SK-N-MC (cell line): ENCODE measurements around the gene LSR.

Source experiments
- DNase-seq: peaks from one replicate; pipeline ENCODE4 v3.0.0-alpha.2; 2011; ENCODE audit warnings: low read depth, low spot score
- H3K27ac ChIP-seq: fragments of 200-600 bp; sonication (generic); 2 replicates; pipeline ENCODE4 v1.5.1; 2016; ENCODE audit warnings: mixed run types
- H3K36me3 ChIP-seq: fragments of 200-600 bp; sonication (generic); 2 replicates; pipeline ENCODE4 v1.6.1; 2017; ENCODE audit warnings: antibody characterized with exemption, low read length, mixed read lengths; ENCODE audit not compliant: insufficient read depth
- H3K4me3 ChIP-seq: fragments of 200-600 bp; sonication (generic); 2 replicates; pipeline ENCODE4 v1.5.1; 2016
- H3K9ac ChIP-seq: fragments of 200-600 bp; sonication (generic); 2 replicates; pipeline ENCODE4 v1.8.0; 2017; ENCODE audit warnings: mixed run types, mixed read lengths; ENCODE audit not compliant: insufficient read length
- H3K9me3 ChIP-seq: fragments of 200-600 bp; sonication (generic); 2 replicates; pipeline ENCODE4 v1.6.1; 2017; ENCODE audit warnings: low read depth, mild to moderate bottlenecking, antibody characterized with exemption, low read length, moderate library complexity, mixed read lengths
- EZH2 ChIP-seq: fragments of 200-600 bp; sonication (generic); IDR thresholded peaks from one replicate; pipeline ENCODE4 v1.6.1; 2017; ENCODE audit warnings: antibody characterized with exemption
- FOXP2 ChIP-seq: optimal IDR thresholded peaks from 2 replicates; pipeline ENCODE3; 2011; ENCODE audit warnings: mild to moderate bottlenecking, moderate library complexity; ENCODE audit not compliant: insufficient read depth; ENCODE audit errors: extremely low read length, control extremely low read depth
- POLR2AphosphoS5 ChIP-seq: IDR thresholded peaks from 2 replicates; pipeline ENCODE4 v1.6.1; 2012; ENCODE audit warnings: mild to moderate bottlenecking, low read depth, low read length, borderline replicate concordance

LSR gene

DNA sequence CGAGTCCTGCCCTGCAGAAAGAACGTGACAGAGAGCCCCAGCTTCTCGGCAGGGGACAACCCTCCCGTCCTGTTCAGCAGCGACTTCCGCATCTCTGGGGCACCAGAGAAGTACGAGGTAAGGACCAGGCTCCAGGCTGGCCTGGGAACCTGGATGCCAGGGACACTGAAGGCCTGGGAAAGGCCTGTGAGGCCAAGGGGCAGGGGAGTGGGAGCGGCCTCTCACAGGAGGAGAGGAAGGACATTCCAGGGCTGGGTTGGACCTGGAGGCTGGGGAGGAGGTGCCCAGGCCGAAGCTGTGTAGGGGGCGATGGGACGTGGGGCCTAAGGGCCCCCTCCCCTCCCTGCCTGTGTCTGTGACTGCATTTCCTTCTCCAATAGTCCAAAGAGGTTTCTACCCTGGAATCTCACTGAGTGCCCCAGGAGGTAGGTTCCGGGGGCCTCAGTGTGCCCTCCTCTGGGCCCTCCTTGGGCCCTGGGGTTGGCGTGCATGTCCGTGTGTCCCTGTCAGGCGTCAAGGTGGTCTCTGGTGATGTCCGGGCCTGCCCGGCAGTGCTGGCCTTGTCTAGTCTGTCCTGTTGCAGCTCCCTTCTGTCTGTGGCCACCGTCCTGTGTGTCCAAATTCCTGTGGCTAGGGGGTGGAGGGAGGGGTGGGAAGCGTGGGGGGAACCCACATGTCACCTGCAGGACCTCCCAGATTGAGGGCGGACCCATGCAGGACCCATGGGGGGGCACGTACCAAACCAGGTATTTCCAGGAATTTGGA, 63.3 kb downstream of the LSR start:
- no peak for DNase-seq
- H3K36me3 ChIP-seq, result no peaks in the 10 kb centered on the region
- no peak overlapping the region for H3K9ac ChIP-seq
- no peak overlapping the region for H3K4me3 ChIP-seq
- H3K9me3 ChIP-seq, result no peaks in the 10 kb centered on the region
- TF ChIP-seq EZH2 (no peak), FOXP2 (no peak), POLR2AphosphoS5 (no peak)
- no peak overlapping the region for H3K27ac ChIP-seq

DNA sequence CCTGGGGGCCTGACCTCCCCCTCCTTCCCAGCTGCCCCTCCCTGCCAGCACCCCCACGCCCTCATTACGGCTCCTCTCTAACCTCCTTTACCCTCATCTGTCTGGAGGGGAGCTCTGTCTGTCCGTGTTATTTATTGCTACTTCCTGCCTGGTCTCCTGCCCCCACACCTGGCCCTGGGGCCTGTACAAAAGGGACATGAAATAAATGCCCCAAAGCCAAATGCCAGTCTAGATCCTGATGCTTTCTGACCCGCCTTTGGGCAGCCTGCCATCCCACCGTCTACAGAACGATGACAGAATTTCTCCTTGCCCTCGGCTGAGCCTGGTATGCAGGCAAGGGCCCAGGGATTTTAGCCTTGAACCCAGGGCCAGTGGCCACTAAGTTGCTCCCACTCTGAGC, 64.8 kb downstream of the LSR start:
- TF ChIP-seq EZH2 (no peak), POLR2AphosphoS5 (no peak), FOXP2 (no peak)
- DNase-seq, result no peak
- Histone ChIP-seq H3K27ac (no peak overlapping the region), H3K9ac (no peak overlapping the region), H3K4me3 (no peak overlapping the region), H3K9me3 (no peaks in the 10 kb centered on the region), H3K36me3 (no peaks in the 10 kb centered on the region)

DNA sequence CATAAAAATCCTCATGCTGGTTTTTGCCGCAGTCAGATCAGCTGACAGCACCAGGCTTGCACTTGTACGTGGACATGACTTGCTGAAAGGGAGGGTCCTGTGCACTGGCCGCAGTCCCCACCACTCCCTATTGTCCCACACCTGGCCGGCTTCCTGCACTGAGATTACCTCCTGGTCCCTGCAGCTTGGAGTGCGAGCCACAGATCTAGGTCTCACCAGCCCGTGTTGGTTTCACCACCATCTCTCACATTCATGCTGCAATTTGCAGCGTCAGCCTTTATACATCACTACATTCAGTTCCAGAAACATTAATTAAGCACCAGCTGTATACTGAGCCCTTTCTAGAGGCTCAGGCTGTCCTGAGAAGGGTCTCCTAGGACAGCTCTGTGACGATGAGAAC, 65.2 kb downstream of the LSR start:
- Histone ChIP-seq H3K27ac (no peak overlapping the region), H3K4me3 (no peak overlapping the region), H3K9ac (no peak overlapping the region), H3K9me3 (no peaks in the 10 kb centered on the region), H3K36me3 (no peaks in the 10 kb centered on the region)
- DNase-seq, result no peak
- TF ChIP-seq EZH2, result no peak
- no peak for TF ChIP-seq POLR2AphosphoS5
- no peak for TF ChIP-seq FOXP2

DNA sequence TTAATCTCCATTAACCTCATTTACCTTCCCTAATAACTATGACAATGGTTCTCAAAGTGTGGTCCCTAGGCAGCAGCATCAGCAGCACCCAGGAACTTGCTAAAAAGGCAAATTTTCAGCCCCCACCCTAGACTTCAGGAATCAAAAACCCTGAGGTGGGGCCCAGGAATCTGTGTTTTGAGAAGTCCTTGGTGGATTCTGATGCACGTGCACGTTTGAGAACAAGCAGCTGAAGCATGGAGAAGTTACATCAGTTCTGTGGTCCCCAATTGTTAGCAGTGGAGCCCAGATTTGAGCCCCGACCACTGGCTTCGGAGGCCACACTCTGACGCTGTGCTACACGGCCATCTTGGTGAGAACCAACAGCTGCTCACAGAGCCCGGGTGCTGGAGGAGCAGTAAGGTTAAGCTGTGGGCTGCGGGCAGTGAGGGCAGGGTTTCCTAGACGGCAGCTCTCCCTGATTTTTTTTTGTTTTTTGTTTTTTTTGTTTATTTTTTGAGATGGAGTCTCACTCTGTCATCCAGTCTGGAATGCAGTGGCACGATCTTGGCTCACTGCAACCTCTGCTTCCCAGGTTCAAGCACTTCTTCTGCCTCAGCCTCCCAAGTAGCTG, 66.2 kb downstream of the LSR start:
- Histone ChIP-seq H3K27ac (no peak overlapping the region), H3K4me3 (no peak overlapping the region)
- TF ChIP-seq FOXP2, result no peak
- no peak for TF ChIP-seq EZH2
- TF ChIP-seq POLR2AphosphoS5, result no peak

DNA sequence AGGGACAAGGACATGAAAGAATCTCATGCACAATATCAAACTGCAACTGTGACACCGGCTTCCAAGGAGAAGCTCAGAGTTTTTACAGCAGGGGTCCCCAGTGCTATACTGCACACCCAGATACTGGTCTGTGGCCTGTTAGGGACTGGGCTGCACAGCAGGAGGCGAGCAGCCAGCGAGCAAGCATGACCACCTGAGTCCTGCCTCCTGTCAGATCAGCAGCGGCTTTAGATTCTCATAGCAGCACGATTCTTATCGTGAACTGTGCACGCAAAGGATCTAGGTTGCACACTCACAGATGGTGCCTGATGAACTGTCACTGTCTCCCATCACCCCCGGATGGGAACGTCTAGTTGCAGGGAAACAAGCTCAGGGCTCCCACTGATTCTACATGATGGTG, 67.1 kb downstream of the LSR start:
- H3K9ac ChIP-seq, result no peak overlapping the region
- no peak for TF ChIP-seq FOXP2
- TF ChIP-seq EZH2, result no peak
- no peak for TF ChIP-seq POLR2AphosphoS5
- H3K9me3 ChIP-seq, result no peaks in the 10 kb centered on the region
- H3K36me3 ChIP-seq, result no peaks in the 10 kb centered on the region
- no peak for DNase-seq
- no peak overlapping the region for H3K4me3 ChIP-seq
- no peak overlapping the region for H3K27ac ChIP-seq

More for the DNA sequence above, 66.2 kb downstream of the LSR start:
- no peak for DNase-seq
- no peaks in the 10 kb centered on the region for H3K9me3 ChIP-seq
- no peaks in the 10 kb centered on the region for H3K36me3 ChIP-seq
- H3K9ac ChIP-seq, result no peak overlapping the region

DNA sequence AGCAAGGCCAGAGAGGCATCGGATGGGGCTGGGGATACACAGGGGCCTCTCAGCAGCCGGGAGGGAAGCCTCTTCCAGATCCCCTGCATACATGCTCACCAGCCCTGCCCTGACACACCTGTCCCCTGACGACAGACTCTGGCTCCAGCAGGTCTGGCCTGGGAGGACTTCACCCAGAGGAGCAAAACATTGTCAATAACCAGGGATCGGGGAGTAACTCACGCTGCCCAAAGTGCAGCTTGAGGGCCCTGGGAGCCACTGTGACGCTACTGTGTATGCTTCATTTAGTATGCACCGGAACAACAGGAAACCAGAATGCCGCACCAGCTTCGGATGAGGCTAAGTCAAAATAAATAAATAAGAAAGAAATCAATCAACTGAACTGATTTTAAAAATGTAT, 67.8 kb downstream of the LSR start:
- no peak overlapping the region for H3K27ac ChIP-seq
- no peak overlapping the region for H3K9ac ChIP-seq
- no peak overlapping the region for H3K4me3 ChIP-seq
- TF ChIP-seq EZH2 (no peak), FOXP2 (no peak), POLR2AphosphoS5 (no peak)
- H3K9me3 ChIP-seq, result no peaks in the 10 kb centered on the region
- no peak for DNase-seq
- no peaks in the 10 kb centered on the region for H3K36me3 ChIP-seq
